Kidney tubule cell (primary cell): Measurements from ENCODE around the gene PLA2G2F.
A peak's percentile ranks its signal among the peaks of the same experiment; 100 is the strongest.

Source experiments
- DNase-seq: peaks from one replicate; pipeline ENCODE4 v3.0.0-alpha.2; 2018; ENCODE audit warnings: low spot score

Gene PLA2G2F

GRCh38 chr1:20138961-20139550 is at the start of gene PLA2G2F:
Gene PLA2G2F (plus strand): TSS chr1:20139323. CDS start chr1:20139428, 105 bp downstream.
- DNase-seq: peak; percentile 20

GRCh38 chr1:20089328-20090077 is 49.6 kb upstream of the PLA2G2F start:
- DNase-seq: no peak

GRCh38 chr1:20090119-20090518 is 49.0 kb upstream of the PLA2G2F start:
- DNase-seq: no peak

- DNase-seq: no peak
Measured at GRCh38 chr1:20090641-20091040, 48.5 kb upstream of the PLA2G2F start.

- DNase-seq: no peak
Measured at GRCh38 chr1:20093303-20093702, 45.8 kb upstream of the PLA2G2F start.

GRCh38 chr1:20093940-20094391 is 45.2 kb upstream of the PLA2G2F start:
- no peak for DNase-seq

GRCh38 chr1:20095564-20096434 is 43.3 kb upstream of the PLA2G2F start:
- DNase-seq: no peak

GRCh38 chr1:20096840-20097447 is 42.2 kb upstream of the PLA2G2F start:
- DNase-seq: no peak

- no peak for DNase-seq
Measured at GRCh38 chr1:20099533-20099932, 39.6 kb upstream of the PLA2G2F start.

- DNase-seq: peak; percentile 70
Measured at GRCh38 chr1:20100632-20101355, 38.3 kb upstream of the PLA2G2F start.

GRCh38 chr1:20102875-20103274 is 36.2 kb upstream of the PLA2G2F start:
- peak; percentile 63 for DNase-seq

- DNase-seq: peak; percentile 70
Measured at GRCh38 chr1:20105856-20106255, 33.3 kb upstream of the PLA2G2F start.

- DNase-seq: no peak
Measured at GRCh38 chr1:20107351-20107750, 31.8 kb upstream of the PLA2G2F start.

GRCh38 chr1:20107796-20108195 is 31.3 kb upstream of the PLA2G2F start:
- DNase-seq: peak; percentile 42

- no peak for DNase-seq
Measured at GRCh38 chr1:20108366-20109123, 30.6 kb upstream of the PLA2G2F start.

- peak; percentile 73 for DNase-seq
Measured at GRCh38 chr1:20109223-20109856, 29.8 kb upstream of the PLA2G2F start.

- peak; percentile 64 for DNase-seq
Measured at GRCh38 chr1:20110679-20111078, 28.4 kb upstream of the PLA2G2F start.

- no peak for DNase-seq
Measured at GRCh38 chr1:20111452-20111851, 27.7 kb upstream of the PLA2G2F start.

GRCh38 chr1:20112279-20113000 is 26.7 kb upstream of the PLA2G2F start:
- DNase-seq: peak; percentile 60
